Islet of Langerhans (tissue), 1 donor: ENCODE results near the gene STN1.

Source experiments
- FAIRE-seq: peaks from one replicate; lab custom pipeline; 2011; peaks lifted over from hg19 to GRCh38; lab: Jason Lieb, UNC

The STN1 gene

GRCh38 chr10:103843045-103843444 is 74.9 kb downstream of the STN1 start:
- FAIRE-seq: no peak

DNA sequence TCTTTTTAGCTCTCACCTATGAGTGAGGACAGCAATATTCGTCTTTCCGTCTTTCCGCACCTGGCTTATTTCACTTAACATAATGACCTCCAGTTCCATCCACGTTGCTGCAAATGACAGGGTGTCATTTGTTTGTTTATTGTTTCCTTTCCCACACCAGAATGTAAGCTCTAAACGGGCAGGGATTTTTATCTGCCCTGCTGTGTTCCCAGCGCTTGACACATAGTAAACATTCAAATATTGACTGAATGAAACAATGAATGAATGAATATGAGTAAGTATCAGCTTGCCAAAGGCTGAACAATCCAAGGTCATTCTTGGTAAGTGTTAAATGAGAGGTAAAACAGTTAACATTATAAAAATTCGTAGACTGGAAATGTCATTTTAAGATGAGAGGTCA is 75.4 kb downstream of the STN1 start:
- no peak for FAIRE-seq

DNA sequence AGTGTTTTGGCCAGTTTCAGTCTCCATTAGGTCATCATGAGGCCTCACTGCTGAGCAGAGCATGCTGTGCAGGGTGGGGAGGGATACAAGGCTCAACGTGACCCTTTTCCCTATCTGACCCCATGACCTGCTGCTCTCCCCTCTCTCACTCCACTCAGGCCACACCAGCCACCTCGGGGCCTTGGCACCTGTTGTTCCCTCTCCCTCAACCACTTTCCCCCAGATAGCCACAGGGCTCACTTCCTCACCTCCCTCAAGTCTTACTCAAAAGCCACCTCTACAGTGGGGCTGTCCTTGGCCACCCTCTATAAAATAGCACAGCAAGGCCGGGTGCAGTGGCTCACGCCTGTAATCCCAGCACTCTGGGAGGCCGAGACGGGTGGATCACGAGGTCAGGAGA is 76.5 kb downstream of the STN1 start:
- FAIRE-seq: no peak

GRCh38 chr10:103840740-103841070 is 77.3 kb downstream of the STN1 start:
- no peak for FAIRE-seq

DNA sequence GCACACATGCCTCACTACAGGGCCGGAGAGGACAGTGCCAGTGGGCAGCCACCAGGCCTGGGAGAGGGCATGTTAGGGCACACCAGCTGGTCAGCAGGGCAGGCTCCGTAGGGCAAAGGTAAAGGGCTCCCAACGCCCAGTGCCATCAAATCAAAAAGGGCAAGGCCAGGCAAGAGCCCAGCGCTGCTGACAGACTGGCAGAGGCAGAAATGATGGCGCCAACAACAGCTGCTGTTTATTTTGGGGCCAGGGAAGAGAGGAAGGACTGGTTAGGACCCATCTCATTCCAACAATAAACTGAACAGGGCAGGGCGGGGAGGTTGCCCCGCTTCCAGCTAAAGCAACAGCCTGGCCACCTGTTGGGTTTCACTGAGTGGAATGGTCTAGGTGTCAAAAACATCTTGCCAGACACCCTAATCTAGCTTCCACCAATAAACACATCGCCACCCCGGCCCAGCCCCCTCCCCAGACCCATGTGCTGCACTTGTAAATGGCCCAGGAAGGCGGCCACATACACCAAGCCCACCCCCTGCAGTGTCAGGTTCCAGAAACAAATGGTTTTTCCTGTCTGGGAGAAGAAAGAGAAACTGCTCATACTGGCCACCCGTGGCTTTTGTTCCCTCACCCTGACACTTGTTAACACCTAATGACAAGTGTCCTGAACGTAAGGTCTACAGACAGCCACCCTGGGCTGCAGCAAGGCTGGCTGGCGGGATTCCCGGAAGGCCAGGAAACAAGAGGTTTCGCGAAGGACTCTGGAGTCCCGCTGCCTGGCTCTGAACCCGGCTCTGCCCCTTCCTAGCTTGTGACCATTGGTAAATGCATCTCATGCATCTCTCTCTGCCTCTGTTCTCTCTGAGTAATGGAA is 77.9 kb downstream of the STN1 start:
- FAIRE-seq: no peak

GRCh38 chr10:103839519-103839871 is 78.5 kb downstream of the STN1 start:
- no peak for FAIRE-seq

GRCh38 chr10:103838862-103839518 is 79.0 kb downstream of the STN1 start:
- no peak for FAIRE-seq

DNA sequence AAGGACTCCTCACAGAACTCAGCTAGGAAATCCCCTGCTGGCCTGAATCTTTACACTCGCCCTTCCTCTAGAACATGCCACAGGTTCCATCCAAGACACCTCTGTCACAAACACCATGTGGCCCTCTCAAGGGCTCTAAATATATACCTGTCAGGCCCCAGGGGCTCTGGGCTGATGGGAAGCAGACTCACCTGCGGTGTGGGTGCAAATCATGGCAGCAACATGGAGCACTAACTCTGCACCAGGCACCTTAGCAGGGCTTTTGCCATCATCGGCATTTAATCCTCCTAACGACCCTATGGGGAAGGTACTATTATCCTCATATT is 80.0 kb downstream of the STN1 start:
- FAIRE-seq: no peak

GRCh38 chr10:103837370-103838069 is 80.5 kb downstream of the STN1 start:
- FAIRE-seq: no peak

GRCh38 chr10:103836861-103837260 is 81.1 kb downstream of the STN1 start:
- FAIRE-seq: no peak

- FAIRE-seq: no peak
Measured at GRCh38 chr10:103836273-103836672, 81.7 kb downstream of the STN1 start.

DNA sequence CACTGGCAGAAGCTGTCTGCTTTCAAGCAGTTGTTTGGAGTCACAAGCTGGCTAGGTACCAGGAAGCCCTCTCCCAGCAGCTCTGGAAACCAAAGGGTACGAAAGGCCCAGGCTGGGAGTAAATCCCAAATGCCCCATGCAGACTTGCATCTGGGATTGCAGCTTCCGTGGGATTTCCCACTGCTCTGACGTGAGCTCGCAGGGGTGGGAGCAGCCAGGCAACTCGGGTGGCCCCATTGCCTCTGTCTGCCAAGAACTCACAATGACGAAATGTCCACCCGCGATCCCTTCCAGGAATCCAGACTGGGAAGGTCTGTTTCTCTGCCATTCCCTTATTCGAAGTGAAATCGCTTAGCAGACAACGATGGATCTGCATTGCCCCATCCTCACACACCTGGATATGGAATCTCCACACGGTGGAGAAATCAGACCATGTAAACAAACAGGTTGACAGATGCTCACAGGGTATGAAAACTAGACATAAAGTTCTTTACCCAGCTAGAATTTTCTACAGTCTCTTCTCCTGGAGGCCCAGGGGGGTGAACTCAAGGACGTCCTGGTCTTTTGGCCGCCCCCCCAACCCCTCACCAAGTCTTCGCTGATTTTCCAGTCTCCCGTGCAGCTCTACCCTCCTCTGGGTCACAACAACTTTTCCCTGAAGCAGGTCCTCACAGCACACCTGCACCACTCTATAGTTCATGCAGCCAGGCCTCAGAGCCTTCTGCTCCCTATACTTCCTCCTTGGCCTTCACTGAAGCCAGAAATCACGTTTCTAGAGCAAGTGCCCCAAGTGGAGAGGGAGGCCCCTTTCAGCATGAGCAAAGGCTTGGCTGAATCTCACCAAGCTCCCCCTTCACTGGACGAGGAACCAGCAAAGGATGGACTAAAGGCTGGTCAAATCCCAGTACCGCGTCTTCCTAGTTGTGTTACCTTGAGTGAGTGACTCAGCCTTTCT is 82.6 kb downstream of the STN1 start:
- FAIRE-seq: no peak

- no peak for FAIRE-seq
Measured at GRCh38 chr10:103834436-103835095, 83.4 kb downstream of the STN1 start.

DNA sequence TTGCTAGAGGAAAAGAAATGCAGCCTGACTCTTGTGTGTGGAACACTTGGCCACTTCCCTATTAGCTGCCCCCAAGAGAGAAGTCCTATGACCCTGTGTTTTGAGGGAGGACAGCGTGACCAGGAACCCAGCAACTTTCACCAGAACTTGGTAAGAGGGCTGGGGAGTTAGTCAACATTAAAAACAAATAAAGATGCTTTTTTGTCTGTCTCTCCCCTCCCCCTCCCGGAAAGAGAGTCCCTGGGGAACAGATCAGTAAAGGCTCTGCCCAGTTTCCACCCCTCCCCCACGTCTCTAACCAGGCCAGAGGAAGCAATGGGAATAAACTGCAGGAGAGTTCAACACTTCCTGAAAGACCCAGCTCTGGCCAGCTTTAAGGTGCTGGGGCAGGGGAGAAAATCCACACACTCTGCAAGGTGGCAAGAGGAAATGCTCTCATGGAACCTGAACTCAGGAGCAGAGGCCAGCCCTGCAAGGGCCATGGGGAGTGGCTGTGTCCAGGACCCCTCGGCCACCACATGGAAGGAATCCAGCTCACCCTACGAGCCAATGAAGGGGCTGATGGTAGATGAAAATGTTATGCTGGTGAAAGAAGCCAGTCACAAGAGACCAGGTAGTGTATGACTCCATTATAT is 84.1 kb downstream of the STN1 start:
- FAIRE-seq: no peak

DNA sequence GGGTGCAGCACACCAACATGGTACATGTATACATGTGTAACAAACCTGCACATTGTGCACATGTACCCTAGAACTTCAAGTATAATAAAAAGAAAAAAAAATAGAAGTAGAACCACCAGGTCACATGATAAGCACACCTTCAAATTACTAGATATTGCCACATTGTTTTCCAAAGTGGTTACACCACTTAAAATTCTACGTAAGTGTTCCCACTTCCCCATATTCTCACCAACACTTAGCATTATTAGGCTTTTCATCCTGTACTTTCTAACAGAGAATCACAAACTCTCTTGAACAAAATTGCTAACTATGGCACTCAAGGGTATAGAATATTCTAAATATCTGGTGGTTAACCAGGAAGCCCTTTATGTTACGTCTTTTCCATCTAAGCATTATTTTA is 85.2 kb downstream of the STN1 start:
- FAIRE-seq: no peak
